ENCODE results near the gene TTR.

DNA sequence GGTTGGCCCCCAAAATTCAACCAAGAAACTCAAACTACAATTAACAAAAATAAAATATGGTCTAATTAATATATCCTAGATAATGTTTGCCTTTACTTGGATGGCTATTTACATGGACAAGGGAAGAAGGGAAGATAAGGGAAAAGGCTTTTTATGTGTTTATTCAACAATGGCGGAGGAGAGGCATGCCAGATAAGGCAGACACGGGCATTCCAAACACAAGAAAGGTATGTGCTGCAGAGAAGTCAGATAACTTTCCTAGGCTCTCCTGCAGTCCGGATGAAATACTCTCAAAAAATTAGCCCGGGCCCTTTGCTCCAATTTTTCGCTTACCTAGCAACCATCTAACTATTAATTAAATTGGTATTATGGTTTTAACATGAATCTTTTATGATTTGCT is 5.1 kb upstream of the TTR start:
- TF ChIP-seq, protein P1, sequence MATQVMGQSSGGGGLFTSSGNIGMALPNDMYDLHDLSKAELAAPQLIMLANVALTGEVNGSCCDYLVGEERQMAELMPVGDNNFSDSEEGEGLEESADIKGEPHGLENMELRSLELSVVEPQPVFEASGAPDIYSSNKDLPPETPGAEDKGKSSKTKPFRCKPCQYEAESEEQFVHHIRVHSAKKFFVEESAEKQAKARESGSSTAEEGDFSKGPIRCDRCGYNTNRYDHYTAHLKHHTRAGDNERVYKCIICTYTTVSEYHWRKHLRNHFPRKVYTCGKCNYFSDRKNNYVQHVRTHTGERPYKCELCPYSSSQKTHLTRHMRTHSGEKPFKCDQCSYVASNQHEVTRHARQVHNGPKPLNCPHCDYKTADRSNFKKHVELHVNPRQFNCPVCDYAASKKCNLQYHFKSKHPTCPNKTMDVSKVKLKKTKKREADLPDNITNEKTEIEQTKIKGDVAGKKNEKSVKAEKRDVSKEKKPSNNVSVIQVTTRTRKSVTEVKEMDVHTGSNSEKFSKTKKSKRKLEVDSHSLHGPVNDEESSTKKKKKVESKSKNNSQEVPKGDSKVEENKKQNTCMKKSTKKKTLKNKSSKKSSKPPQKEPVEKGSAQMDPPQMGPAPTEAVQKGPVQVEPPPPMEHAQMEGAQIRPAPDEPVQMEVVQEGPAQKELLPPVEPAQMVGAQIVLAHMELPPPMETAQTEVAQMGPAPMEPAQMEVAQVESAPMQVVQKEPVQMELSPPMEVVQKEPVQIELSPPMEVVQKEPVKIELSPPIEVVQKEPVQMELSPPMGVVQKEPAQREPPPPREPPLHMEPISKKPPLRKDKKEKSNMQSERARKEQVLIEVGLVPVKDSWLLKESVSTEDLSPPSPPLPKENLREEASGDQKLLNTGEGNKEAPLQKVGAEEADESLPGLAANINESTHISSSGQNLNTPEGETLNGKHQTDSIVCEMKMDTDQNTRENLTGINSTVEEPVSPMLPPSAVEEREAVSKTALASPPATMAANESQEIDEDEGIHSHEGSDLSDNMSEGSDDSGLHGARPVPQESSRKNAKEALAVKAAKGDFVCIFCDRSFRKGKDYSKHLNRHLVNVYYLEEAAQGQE (IDR thresholded peaks at IDR 0.05), result no peak
- TF ChIP-seq TAF1 (conservative IDR thresholded peaks at IDR 0.05), result no peak
- TF ChIP-seq YY1 (IDR thresholded peaks at IDR 0.05), result no peak
- TF ChIP-seq EGR1 (IDR thresholded peaks at IDR 0.05; ENCODE audit: low read depth in 2 of 2), result no peak
- TF ChIP-seq, protein P2, sequence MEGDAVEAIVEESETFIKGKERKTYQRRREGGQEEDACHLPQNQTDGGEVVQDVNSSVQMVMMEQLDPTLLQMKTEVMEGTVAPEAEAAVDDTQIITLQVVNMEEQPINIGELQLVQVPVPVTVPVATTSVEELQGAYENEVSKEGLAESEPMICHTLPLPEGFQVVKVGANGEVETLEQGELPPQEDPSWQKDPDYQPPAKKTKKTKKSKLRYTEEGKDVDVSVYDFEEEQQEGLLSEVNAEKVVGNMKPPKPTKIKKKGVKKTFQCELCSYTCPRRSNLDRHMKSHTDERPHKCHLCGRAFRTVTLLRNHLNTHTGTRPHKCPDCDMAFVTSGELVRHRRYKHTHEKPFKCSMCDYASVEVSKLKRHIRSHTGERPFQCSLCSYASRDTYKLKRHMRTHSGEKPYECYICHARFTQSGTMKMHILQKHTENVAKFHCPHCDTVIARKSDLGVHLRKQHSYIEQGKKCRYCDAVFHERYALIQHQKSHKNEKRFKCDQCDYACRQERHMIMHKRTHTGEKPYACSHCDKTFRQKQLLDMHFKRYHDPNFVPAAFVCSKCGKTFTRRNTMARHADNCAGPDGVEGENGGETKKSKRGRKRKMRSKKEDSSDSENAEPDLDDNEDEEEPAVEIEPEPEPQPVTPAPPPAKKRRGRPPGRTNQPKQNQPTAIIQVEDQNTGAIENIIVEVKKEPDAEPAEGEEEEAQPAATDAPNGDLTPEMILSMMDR (IDR thresholded peaks at IDR 0.05; ENCODE audit: low read depth, low read length, missing input control), result no peak
- TF ChIP-seq, protein P3, sequence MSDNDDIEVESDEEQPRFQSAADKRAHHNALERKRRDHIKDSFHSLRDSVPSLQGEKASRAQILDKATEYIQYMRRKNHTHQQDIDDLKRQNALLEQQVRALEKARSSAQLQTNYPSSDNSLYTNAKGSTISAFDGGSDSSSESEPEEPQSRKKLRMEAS (IDR thresholded peaks at IDR 0.05), result no peak
- TF ChIP-seq JUND (IDR thresholded peaks at IDR 0.05), result no peak
- TF ChIP-seq GABPA (IDR thresholded peaks at IDR 0.05 in 1 of 2, conservative IDR thresholded peaks at IDR 0.05 in 1 of 2), result no peak
